ENCODE measurements around the gene TTLL10. TPM values are rescaled to one million over a fixed set of nuclear protein-coding genes. Genes with fewer than 3 reads are reported as not detected.

Gene TTLL10
- total RNA-seq, 2 donors from 2014 or later, result not detected

- Histone ChIP-seq H3K27ac (no peak within 1 kb of the TSS), H3K36me3 (no peaks in the 10 kb centered on the region), H3K27me3 (replicated peaks; ENCODE audit: insufficient read depth) (peaks cover 4% of the 10 kb centered on the region), H3K4me1 (ENCODE audit: control insufficient read depth in 1 of 2, low read depth in 2 of 2) (peaks cover 8 to 14% of the 10 kb centered on the region in 2 donors), H3K4me3 (peak within 1 kb of the TSS; percentile 47), H3K9me3 (no peaks in the 10 kb centered on the region)
- no peak for TF ChIP-seq CTCF (IDR thresholded peaks at IDR 0.05)
- DNase-seq (ENCODE audit: low spot score), result no peak
- ATAC-seq (ENCODE audit: insufficient number of reproducible peaks, low FRiP score, low read depth), result no peak
Observed at GRCh38 chr1:1206376-1206965, 32.8 kb downstream of the TTLL10 start, which contains the start of gene TNFRSF18. TNFRSF18 (minus strand) TSS chr1:1206592; CDS start chr1:1206571, 21 bp downstream.

GRCh38 chr1:1206966-1207531 lies 33.4 kb downstream of the TTLL10 start:
- no peak for DNase-seq (ENCODE audit: low spot score)
- ATAC-seq (ENCODE audit: insufficient number of reproducible peaks, low FRiP score, low read depth), result no peak
- H3K4me3 ChIP-seq, result no peak overlapping the region
- peaks cover 4% of the 10 kb centered on the region for H3K27me3 ChIP-seq (replicated peaks; ENCODE audit: insufficient read depth)
- no peak for TF ChIP-seq CTCF (IDR thresholded peaks at IDR 0.05)
- no peak overlapping the region for H3K27ac ChIP-seq
- peaks cover 8 to 13% of the 10 kb centered on the region in 2 donors for H3K4me1 ChIP-seq (ENCODE audit: control insufficient read depth in 1 of 2, low read depth in 2 of 2)
- H3K9me3 ChIP-seq, result no peaks in the 10 kb centered on the region
- no peaks in the 10 kb centered on the region for H3K36me3 ChIP-seq

- ATAC-seq (ENCODE audit: insufficient number of reproducible peaks, low FRiP score, low read depth), result no peak
- DNase-seq (ENCODE audit: low spot score), result no peak
- no peak overlapping the region for H3K27ac ChIP-seq
Observed at GRCh38 chr1:1207571-1207892, 33.9 kb downstream of the TTLL10 start.

GRCh38 chr1:1208713-1209433 lies 35.2 kb downstream of the TTLL10 start:
- Histone ChIP-seq H3K27ac (no peak overlapping the region), H3K4me3 (peak overlapping the region; percentile 60), H3K27me3 (replicated peaks; ENCODE audit: insufficient read depth) (peaks cover 4% of the 10 kb centered on the region), H3K4me1 (ENCODE audit: control insufficient read depth in 1 of 2, low read depth in 2 of 2) (peaks cover 8 to 13% of the 10 kb centered on the region in 2 donors), H3K9me3 (no peaks in the 10 kb centered on the region), H3K36me3 (no peaks in the 10 kb centered on the region)
- no peak for TF ChIP-seq CTCF (IDR thresholded peaks at IDR 0.05)
- ATAC-seq (ENCODE audit: insufficient number of reproducible peaks, low FRiP score, low read depth), result no peak
- no peak for DNase-seq (ENCODE audit: low spot score)

More at GRCh38 chr1:1207571-1207892, 33.9 kb downstream of the TTLL10 start:
- H3K9me3 ChIP-seq, result no peaks in the 10 kb centered on the region
- TF ChIP-seq CTCF (IDR thresholded peaks at IDR 0.05), result no peak
- peaks cover 8 to 13% of the 10 kb centered on the region in 2 donors for H3K4me1 ChIP-seq (ENCODE audit: control insufficient read depth in 1 of 2, low read depth in 2 of 2)
- H3K27me3 ChIP-seq (replicated peaks; ENCODE audit: insufficient read depth), result peaks cover 4% of the 10 kb centered on the region
- H3K36me3 ChIP-seq, result no peaks in the 10 kb centered on the region
- no peak overlapping the region for H3K4me3 ChIP-seq

- DNase-seq (ENCODE audit: low spot score) (no peak), ATAC-seq (ENCODE audit: insufficient number of reproducible peaks, low FRiP score, low read depth) (no peak)
- Histone ChIP-seq H3K4me3 (no peak overlapping the region), H3K9me3 (no peaks in the 10 kb centered on the region), H3K27me3 (replicated peaks; ENCODE audit: insufficient read depth) (peaks cover 2% of the 10 kb centered on the region), H3K4me1 (ENCODE audit: control insufficient read depth in 1 of 2, low read depth in 2 of 2) (peaks cover 8 to 11% of the 10 kb centered on the region in 2 donors), H3K27ac (no peak overlapping the region), H3K36me3 (no peaks in the 10 kb centered on the region)
- TF ChIP-seq CTCF (IDR thresholded peaks at IDR 0.05), result no peak
Observed at GRCh38 chr1:1210726-1211540, 37.3 kb downstream of the TTLL10 start.
